CD1c-positive myeloid dendritic cell (primary cell): ENCODE measurements around the gene RBM8A.

Experiments used
- DNase-seq: peaks from one replicate; pipeline ENCODE4 v3.0.0-alpha.2; 2016; ENCODE audit errors: extremely low spot score

RBM8A gene

DNA sequence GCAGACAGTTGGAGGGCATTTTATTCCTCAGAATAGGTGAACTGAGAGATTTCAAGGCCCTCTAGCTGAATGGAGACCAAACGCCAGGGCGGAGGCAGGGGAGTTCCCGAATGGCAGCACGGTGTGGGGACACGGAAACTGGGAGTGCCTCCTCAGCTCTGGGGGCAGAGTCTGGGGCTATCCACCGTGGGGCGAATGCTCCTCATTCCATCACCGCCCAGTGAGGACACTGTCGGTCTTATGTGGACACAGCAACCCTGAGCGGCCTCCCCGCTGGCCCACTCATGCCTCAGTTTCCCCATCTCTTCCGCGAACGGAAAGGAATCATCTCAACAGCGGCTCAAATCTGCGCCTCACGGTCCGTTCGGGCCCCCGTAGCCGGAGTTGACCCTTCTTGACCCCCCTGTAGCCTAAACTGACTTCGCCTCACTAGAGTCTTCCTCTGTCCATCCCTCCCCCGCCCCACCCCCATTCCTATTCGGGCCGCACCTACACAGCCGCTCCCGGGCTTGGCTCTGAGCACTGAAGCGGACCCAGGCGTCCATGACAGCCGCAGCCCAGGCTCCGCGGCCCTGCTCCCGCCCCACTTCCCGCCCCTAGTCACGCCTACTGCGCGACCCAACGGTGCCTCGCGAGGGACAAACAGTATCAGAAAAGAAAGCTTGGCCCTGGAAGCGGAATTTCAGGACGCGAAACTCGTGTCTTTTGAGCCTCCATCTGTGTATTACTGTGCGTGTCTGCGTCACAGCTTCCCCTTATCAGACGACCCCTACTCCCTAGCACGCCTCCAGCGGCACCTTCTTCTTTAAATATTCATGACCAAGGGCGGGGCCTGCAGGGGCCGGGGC lies 8.9 kb downstream of the RBM8A start, which contains the start of gene PEX11B:
PEX11B (minus strand) TSS at position 574 of the 848 bp plus-strand sequence; CDS start at position 545, 29 bp downstream.
- DNase-seq = peak; percentile 95

DNA sequence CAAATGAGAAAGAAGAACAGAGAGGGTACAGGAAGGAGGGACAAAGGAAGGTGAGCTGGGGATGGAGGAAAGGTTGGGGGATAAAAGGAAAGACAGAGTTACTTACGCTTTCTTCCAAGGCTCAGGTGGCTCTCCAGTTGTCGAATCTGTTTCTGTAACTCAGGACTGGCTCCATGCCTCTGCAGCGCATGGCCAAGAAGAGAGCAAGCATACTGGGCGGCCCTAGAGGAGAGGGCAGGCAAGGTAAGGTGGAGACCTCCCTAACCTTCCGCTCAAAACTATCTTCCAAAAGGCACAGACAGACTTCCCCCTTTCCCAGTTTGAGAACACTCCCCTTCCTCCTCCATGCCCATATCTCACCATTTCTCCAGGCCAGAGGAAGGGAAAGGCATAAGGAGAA lies 9.7 kb downstream of the RBM8A start:
- no peak for DNase-seq

DNA sequence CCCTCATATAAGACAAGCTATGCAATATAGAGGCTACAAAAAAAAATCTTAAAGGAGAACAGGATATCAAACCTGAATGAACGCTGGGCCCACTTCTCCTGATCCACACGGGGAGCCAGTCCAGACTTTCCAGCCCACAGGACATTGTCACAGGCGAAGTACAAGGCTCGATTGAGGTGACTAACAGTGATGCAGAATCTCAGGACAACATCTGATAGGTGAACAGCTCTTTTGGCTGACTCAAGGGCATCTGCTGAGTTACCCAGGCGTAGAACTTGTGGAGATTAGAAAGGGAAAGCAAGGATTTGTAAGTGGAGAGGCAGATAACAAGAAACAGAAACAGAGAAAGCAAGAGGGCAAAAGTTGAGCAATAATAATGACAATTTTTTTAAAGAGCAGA lies 10.5 kb downstream of the RBM8A start:
- no peak for DNase-seq

DNA sequence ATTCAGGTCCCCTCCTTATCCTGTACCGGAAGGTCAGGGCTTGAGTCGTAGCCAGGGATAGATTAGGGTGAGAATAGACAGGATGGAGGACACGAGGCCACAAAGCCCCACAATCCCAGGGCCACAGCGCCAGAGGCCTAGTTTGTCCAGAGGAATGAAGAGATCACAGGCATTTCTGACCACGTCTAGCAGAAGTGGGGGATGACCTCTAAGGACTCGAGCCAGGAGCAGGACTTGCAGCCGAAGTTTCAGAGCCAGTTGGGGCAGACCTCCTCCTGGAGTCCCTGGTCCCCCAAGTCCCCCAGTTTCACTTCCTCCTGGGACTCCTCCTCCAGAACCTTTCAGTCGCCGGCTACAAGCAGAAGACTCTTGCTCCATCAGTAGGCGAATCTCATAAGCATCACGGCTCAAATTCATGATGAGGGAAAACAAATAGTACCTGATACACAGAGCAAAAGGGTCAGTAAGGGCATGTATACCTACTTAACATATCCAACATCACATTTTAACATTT lies 15.1 kb downstream of the RBM8A start:
- DNase-seq = no peak

DNA sequence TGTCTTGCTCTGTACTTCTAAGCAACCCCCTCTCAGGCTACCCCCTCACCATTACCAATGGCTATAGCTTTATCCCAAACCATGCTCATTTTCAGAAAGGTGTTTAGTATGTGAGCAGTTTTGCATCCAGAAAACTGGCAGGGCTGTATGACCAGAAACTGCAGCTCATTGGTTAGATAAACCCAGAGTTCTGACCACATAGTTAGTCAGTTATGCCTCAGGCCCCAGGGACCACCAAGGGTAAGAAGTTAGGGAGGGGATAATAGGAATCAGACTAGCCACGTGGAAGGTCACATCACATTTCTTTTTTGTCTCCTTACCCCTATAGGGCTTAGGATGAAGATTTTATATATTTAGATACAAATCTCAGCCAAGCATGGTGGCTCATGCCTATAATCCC lies 18.6 kb downstream of the RBM8A start:
- DNase-seq = no peak

DNA sequence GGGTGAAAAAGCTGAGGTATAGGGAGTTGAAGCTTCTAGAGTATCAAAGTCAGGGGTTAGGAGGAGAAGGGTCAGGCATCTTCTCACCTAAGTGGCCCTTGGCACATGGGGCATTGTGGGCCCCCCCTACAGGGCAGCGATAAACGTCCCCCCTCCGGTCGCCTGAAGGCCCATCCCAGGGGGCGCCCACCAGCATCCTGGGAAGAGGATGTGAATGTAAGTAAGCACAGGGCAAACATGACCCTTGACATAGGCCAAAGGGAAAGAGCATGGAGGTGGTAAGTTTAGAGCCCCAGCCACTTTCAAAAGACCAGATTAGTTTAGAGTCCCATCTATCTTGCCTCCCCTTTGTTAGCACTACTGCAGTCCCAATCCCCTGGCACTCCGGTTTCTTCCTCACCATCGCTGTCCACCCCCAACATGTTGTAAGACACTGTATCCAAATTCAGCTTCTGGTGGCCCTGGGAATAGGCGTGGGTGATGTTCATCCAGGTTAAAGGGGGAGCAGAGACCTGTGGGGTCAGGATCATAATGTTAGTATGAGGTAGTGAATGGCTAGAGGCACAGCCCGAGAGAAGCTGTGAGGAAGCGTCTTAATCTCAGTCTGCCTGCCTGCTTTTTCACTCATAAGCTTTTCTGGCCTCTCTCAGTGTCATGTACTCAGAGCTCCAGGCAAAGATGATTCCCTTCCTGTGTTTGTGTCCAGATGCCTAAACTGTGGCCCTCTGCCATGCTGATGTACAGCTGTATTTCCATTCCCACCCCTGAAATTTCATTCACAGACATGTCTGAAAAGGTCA lies 20.1 kb downstream of the RBM8A start:
- no peak for DNase-seq

DNA sequence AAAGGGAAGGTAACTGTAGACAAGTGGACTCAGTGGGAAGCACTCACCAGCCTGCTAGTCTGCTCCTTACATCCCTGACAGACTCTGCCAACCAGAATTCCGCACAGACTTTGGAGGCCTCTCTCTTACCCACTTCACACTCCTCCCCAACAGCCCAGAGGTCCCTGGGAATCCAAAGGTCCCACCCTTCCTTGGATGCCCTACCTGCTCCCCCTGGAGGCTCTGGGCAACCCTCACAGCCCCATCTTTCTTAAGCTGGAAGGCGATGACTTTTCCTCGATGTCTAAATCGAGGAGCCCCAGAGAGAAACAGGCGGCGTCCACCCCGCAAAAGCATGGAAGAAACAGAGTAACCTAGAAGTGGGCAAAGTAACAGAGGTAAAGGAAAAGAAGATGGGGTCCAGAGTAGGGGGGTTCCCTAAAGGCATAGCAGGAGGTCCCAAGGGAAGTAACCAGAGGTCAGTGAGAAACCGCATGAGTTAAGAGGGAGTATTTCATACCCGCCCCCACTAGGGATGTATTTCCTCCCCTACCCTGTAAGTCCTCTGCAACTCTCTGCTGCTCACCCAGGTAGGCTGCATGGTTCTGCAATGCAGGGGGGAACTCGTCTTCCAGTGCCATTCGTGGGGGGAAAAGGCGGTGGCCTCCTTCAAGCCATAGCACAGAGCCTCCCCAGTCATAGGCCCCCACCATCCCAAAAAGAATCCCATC lies 25.8 kb downstream of the RBM8A start:
- DNase-seq = no peak

DNA sequence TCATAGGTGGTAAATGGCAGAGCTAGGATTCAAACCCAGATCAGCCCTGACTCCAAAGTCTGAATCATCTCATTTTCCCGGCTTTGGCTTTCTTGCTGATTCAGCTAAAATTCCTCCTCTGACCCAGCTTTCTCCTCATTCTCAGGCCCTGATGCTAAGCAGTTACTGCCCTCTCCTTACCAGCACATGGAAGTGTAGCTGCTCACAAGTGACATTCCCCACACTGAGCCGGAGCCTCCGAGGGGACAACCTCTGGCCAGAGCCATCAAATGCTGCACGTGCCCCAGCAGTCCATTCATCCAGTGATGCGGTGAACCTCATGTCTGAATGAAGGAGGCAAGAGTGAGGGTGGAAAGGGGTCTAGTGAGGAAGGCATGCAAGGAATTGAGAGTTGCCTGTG lies 28.5 kb downstream of the RBM8A start:
- no peak for DNase-seq

DNA sequence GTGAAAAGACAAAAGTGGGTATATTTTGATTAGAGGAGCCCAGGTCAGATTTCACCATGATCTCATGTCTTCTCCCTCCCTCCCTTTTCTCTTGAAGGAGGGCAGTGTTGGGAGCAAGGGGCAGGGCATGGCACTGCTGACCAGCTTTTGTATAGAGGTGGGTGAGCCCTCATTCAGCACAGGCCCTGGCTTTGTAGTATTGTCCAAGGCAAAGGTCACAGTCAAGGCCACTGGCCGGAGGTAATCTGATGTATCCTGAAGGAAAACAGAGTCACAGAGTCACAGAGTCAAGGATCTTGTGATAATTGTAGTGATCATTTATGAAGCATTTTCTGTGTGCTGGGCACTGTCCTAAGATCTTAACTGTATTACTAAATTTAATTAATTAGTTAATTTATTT lies 29.3 kb downstream of the RBM8A start:
- DNase-seq = no peak

DNA sequence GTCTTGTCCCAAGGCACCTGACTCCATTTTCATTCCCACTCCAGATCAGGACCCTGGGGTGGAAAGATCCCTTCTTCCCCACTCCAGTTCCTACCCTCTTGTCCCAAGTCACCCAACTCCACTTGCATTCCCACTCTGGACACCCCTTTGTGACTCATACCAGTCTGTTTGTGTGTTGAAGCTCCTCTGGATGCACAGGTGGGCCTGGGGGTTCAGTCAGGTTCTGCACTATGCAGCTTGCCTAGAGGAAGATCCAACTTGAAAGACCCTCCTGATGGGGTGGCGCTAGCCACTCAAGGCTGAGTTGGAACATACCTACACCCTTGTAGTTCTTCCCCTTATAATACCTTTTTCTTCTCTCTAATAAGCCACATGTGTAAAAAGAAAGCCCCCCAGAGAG lies 31.8 kb downstream of the RBM8A start:
- DNase-seq = no peak

DNA sequence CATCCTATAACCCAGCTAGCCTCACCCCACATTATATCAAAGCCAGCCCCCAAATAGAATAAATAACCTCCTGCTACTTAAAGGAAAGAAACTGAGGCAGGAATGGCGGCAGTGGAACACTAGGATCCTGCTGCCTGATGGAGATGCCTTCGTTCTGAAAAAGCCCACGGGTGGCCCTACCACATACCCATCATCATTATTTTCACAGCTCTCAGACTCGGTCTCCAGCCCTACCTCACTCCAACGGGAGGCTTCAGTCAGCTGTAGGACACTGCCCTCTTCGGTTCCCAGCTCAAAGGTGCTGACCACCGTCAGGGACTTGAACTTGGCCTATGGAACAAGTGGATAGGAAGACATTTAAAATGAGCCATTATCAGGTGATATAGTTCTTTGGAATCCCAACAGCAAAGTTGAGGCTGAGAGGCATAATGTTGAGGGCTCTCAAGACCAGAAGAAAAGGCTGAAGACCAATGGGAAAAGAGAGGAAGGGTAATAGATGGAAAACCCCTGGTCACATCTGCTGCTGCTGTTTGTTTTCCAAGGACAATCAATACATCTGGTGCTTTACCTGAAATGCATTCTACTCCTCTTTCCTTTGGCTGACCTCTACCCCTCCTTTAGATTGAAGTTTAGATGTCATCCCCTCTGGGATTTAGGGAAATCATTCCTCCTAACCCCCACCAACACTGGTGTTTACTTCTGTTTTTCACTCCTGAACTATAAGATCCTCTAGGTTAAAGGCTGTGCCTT lies 33.8 kb downstream of the RBM8A start:
- DNase-seq = no peak

DNA sequence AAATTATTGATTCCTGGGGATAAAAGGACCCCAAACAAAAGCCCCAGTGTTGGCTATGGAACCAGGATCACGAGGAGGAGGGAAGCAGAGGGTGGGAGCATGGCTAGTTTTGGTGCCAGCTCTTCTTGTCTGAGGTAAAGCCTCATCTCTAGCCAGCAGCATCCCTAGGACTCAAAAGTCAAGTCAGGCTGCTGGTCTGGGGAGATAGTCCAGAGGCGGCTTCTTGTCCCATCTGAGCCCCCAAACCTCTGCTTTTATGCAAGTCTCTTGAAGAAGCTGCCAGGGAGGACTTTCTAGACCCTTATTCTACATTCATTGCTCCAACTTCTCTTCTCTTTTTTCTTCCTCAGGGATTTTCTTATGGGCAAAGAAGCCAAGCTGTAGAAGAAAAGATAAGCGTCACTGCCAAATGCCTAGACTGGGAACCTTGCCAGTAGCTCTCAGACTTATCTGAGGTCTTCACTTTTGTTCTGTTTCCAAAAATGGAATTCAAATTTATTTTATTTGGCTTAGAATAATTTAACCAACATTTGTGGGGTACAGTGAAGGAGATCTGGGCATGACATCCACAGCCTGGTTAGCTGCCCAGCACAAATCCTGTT lies 34.7 kb downstream of the RBM8A start:
- no peak for DNase-seq

DNA sequence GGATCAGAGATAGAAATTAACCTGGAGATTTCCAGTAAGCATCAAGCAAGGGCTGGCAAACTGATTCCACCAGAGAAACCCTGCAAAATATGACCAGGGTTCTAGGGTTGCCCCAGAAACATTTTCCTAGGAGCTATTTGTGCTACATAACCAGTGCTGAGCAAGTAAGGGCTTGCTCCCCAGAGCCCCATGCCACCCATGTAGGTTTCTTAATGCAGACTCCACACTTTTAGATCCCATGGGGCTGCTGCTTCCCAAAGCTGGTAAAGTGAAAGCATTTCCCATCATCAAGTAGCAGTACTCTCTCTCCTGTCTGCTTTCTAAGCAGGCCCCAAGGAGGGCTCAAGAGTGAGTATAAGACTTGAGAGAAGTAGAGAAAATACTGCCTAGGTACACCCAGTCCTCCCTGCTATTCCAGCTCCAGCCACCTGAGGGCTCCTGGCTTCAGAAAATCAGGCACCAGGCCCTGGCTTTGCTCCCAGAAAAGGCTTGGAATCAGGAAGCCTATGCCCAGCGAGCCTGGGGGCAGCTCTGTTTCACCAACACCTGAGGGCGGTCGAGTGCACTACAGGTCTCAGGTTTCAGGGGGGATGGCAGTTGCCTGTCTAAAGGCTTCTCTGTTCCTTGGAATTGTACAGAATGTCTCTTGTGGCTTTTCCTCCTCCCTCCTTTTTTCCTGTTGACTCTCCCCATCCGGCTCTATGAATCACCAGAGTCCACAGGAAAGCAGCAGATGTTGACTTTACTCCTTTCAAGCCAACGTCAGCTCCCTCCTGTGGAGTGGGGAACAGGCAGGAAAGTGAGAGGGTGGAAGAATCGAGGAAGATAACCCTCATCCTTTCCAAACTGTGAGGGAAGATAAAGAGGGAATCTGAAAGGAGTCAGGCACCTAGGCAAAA lies 35.4 kb downstream of the RBM8A start:
- peak; percentile 74 for DNase-seq

DNA sequence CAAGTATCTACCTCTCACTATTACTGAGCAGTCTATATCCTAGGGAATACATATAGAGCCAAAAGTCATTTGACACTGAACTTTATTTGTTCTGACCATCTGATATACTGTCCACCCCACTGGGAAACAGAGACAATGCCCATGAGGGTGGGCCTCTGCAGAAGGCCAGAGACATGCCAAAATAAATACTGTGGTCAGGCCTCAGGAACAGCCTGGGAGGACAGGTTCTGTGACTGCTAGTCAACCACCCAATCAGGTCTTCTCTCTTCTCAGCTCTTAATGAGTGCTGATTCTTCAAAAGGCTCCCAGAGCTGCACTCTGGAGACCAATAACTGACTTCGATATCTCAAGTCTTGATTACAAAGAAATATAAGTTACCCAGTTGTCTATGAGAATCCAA lies 36.1 kb downstream of the RBM8A start:
- no peak for DNase-seq

DNA sequence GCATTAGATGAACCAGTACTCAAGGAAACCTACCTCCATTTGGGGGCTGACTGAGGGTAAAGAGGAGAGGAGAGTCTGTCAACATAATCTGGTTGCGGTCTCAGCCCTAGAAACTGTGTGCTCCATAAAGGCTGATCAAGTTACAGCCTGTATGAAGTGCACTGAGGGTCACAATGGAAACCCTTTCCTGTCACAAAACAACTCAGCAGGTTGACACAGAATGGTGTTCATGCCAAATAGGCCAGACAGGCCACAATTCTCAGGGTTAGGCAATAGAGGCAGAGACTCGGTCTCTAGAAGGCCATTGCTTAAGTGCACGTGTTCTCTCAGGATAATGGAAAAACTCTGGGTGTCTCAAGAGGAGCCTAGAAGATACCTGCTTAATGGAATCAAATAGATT lies 37.6 kb downstream of the RBM8A start:
- no peak for DNase-seq

DNA sequence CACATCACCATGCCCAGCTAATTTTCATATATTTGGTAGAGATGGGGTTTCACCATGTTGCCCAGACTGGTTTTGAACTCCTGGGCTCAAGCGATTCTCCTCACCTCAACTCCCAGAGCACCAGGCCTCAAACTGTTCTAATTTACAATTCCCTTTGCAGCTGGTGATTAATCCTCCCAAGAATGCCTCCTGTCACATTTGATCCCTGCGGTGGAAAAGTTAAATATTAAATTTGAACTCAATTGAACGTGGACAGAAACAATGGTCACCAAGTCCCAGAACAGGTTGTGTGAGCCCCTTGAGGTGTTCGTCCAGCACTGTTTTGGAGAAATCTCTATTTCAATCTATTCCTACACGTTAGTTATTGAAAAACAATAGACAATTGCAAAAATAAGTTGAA lies 39.7 kb downstream of the RBM8A start:
- DNase-seq = no peak

DNA sequence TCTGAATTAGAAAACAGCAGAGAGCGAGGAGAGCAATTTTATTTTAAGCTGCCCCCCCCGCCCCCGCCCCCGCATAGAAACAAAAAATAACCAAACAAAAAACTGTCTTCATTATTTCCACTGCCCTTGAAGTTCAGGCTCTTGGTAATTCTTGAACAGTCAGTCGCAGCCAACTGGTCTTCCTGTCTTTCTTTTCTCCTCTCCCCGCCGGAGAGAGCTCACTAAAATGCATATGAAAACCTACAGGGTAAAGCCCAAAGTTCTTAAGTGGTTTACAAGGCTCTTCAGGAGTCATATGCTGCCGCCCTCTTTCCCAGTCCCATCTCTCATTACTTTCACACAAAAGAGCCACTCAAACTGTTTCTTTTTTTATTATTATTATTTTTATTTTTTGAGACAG lies 40.5 kb downstream of the RBM8A start:
- no peak for DNase-seq

DNA sequence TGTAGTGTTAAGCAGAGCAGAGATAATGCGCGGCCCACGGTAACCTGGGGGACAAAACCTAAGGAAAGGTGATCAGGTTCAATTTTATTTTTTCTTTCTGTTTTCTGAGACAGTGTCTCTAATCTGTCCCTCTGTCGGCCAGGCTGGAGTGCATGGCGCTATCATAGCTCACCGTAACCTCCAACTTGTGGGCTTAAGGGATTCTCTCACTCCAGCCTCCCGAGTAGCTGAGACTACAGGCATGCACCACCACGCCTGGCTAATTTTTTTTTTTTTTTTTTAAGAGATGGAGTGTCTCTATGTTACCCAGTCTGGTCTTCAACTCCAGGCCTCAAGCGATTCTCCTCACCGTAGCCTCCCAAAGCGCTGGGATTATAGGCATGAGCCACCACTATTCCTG lies 40.9 kb downstream of the RBM8A start:
- no peak for DNase-seq

DNA sequence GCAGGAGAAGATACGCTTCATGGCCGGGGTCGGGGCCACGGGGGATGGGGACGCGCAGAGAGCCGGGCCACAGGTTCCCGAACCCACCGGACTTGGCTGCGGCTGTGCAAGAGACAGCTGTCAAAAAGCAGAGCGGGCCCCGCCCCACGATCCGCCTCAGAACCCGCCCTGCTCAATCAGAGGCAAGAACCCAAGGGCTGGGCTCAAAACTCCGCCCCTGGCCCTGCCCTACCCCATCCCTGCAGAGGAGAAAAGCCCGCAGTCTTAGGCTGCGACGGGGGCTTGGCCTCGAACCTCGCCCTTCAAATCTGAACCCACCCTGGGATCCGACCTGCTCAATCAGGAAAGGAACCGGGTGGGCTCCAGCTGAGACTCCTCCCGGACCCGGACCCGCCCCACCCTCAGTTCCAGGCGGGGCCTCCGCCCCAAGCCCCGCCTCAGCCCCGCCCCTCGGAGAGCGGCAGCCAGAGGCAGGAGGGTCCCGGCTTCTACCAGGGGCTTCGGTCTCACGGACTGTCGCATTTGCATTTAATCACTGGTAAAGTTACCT lies 41.5 kb downstream of the RBM8A start, which contains the start of gene ANKRD35:
ANKRD35 (minus strand) TSS at position 129 of the 550 bp plus-strand sequence; CDS start at position 21, 108 bp downstream.
- DNase-seq = peak; percentile 87

DNA sequence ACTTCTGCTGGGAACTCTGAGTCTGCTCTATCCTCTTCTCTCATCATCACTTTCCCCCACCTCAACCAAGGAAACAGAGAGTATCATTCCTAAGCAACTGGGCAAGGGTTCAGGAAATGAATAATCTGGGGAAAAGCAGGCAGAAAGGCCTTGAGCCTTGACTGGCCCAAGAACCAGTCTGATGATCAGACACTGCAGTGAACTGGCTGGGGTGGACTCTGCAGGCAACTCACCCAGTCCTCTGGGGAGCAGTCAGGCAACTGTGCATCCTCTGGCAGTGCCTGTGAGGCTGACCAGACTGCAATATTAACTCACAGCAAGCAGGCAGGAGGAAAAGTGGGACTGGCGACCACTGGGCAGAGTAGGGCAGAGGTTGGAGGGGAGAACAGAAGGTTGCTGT lies 42.6 kb downstream of the RBM8A start:
- DNase-seq = no peak
